Hepatocyte (in vitro differentiated cells): Measurements from ENCODE around the gene TBC1D4. TPM values are rescaled to one million over a fixed set of nuclear protein-coding genes. Genes with fewer than 3 reads are reported as not detected.

Experiments
- DNase-seq: peaks from one replicate; pipeline ENCODE4 v3.0.0-alpha.2; 2016; ENCODE audit warnings: low spot score
- H2AFZ ChIP-seq: fragments of 200-600 bp; sonication (generic); 2 replicates; pipeline ENCODE4 v1.6.0; 2016; ENCODE audit warnings: antibody characterized with exemption, mild to moderate bottlenecking
- H3K27ac ChIP-seq: fragments of 200-600 bp; sonication (generic); 2 replicates; pipeline ENCODE4 v1.5.1; 2016; ENCODE audit warnings: mild to moderate bottlenecking
- H3K27me3 ChIP-seq: fragments of 200-600 bp; sonication (generic); 2 replicates; pipeline ENCODE4 v1.6.1; 2016
- H3K36me3 ChIP-seq: fragments of 200-600 bp; sonication (generic); replicated peaks from 2 replicates; pipeline ENCODE4 v1.5.1; 2016; ENCODE audit warnings: low read depth; ENCODE audit not compliant: insufficient read depth
- H3K4me1 ChIP-seq: fragments of 200-600 bp; sonication (generic); 2 replicates; pipeline ENCODE4 v1.5.1; 2016; ENCODE audit warnings: mild to moderate bottlenecking, moderate library complexity; ENCODE audit not compliant: insufficient read depth
- H3K4me2 ChIP-seq: fragments of 200-600 bp; sonication (generic); 2 replicates; pipeline ENCODE4 v1.6.0; 2016
- H3K4me3 ChIP-seq: fragments of 200-600 bp; sonication (generic); 2 replicates; pipeline ENCODE4 v1.5.1; 2016; ENCODE audit warnings: mild to moderate bottlenecking
- H3K79me2 ChIP-seq: fragments of 200-600 bp; sonication (generic); 2 replicates; pipeline ENCODE4 v1.6.0; 2017; ENCODE audit warnings: mild to moderate bottlenecking
- H3K9me2 ChIP-seq: fragments of 200-600 bp; sonication (generic); replicated peaks from 2 replicates; pipeline ENCODE4 v1.6.0; 2017; ENCODE audit warnings: mild to moderate bottlenecking; ENCODE audit not compliant: insufficient read depth
- H3K9me3 ChIP-seq: fragments of 200-600 bp; sonication (generic); 2 replicates; pipeline ENCODE4 v1.5.1; 2016; ENCODE audit warnings: low read depth, mild to moderate bottlenecking
- H4K20me1 ChIP-seq: fragments of 200-600 bp; sonication (generic); 2 replicates; pipeline ENCODE4 v1.6.0; 2016; ENCODE audit warnings: mild to moderate bottlenecking; ENCODE audit not compliant: insufficient read depth, poor library complexity, severe bottlenecking
- EZH2 ChIP-seq: fragments of 200-600 bp; sonication (generic); IDR thresholded peaks from 2 replicates; pipeline ENCODE4 v1.6.1; 2016; ENCODE audit warnings: antibody characterized with exemption, mild to moderate bottlenecking, borderline replicate concordance
- EZH2phosphoT487 ChIP-seq: fragments of 200-600 bp; sonication (generic); IDR thresholded peaks from one replicate; pipeline ENCODE4 v1.6.1; 2018; ENCODE audit warnings: antibody characterized with exemption, mild to moderate bottlenecking, low read depth, moderate library complexity; ENCODE audit not compliant: unreplicated experiment, severe bottlenecking
- WGBS: methylation state at CpG from one replicate; pipeline ENCODE4 v1.1.6; 2016; ENCODE audit warnings: low lambda C conversion rate; ENCODE audit errors: missing lambda C conversion rate; 5-methylcytosine and 5-hydroxymethylcytosine counted together
- polyA plus RNA-seq: library from polyadenylated mRNA; unstranded; fragments of >200 nt; fragmentation: Nextera tagmentation; extraction: Ambion mirVana; gene quantifications from 2 replicates; pipeline ENCODE4 v1.2.1, GENCODE V29; 2016
- total RNA-seq: library from RNA; depleted of rRNA; stranded (reverse); fragments of >200 nt; gene quantifications from 2 replicates; pipeline ENCODE4 v1.2.3, GENCODE V29; 2014
- TF ChIP-seq, protein P1 (sequence below): fragments of 200-600 bp; sonication (generic); IDR thresholded peaks from 2 replicates; pipeline ENCODE4 v1.5.1; 2016; ENCODE audit warnings: antibody characterized with exemption, mild to moderate bottlenecking; ENCODE audit not compliant: poor library complexity

Gene TBC1D4
- total and polyA plus RNA-seq, 2 experiments from 2014 or later, result 7.6 to 17.1 TPM

DNA sequence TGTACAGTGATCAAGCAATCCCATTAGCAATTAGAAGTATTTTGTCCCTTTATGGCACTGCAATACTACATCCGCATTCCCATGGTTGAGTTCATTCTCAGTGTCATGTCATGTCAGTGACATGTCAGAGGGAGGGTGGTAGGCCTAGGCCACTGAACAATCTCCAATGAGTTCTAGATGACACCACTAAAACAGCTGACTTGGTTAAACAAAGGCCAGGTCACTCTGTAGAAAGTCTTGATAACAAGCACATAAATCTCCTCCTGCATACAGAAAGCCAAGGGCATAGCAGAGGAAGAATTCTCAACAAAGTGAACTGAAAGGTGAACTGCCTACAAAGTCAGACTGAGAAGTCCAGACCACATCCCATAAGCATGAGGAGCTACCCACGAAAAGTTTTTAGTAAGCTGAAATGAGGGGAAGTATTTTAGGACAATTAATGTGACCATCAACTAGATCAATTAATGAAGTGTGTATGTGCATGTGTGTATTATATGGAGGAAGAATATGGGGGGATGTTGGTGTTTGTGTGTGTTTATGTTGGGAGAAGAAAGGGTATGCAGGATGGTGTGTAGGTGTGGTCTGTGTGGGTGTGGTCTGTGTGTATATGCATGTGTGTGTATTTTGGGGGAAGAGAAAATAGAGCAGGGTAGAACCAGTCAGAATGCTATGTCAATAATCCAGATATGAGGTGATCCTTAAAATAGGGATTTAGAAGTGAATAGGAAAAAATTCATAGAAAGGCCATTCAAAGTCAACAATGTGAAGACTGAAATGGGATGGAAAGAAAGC lies 67.7 kb downstream of the TBC1D4 start:
- no peak overlapping the region for H3K4me2 ChIP-seq
- H4K20me1 ChIP-seq, result no peaks in the 10 kb centered on the region
- no peaks in the 10 kb centered on the region for H3K9me2 ChIP-seq
- H3K4me1 ChIP-seq, result peaks cover 9% of the 10 kb centered on the region
- H3K27ac ChIP-seq, result no peak overlapping the region
- no peaks in the 10 kb centered on the region for H3K9me3 ChIP-seq
- H3K79me2 ChIP-seq, result peaks cover 5% of the 10 kb centered on the region
- TF ChIP-seq EZH2 (no peak), EZH2phosphoT487 (no peak)
- TF ChIP-seq, protein P1, sequence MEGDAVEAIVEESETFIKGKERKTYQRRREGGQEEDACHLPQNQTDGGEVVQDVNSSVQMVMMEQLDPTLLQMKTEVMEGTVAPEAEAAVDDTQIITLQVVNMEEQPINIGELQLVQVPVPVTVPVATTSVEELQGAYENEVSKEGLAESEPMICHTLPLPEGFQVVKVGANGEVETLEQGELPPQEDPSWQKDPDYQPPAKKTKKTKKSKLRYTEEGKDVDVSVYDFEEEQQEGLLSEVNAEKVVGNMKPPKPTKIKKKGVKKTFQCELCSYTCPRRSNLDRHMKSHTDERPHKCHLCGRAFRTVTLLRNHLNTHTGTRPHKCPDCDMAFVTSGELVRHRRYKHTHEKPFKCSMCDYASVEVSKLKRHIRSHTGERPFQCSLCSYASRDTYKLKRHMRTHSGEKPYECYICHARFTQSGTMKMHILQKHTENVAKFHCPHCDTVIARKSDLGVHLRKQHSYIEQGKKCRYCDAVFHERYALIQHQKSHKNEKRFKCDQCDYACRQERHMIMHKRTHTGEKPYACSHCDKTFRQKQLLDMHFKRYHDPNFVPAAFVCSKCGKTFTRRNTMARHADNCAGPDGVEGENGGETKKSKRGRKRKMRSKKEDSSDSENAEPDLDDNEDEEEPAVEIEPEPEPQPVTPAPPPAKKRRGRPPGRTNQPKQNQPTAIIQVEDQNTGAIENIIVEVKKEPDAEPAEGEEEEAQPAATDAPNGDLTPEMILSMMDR, result no peak
- H2AFZ ChIP-seq, result no peak overlapping the region
- DNase-seq, result peak; percentile 18
- H3K36me3 ChIP-seq, result no peaks in the 10 kb centered on the region
- WGBS, result 92% methylated on average over 2 of the region's 2 CpGs
- no peaks in the 10 kb centered on the region for H3K27me3 ChIP-seq
- no peak overlapping the region for H3K4me3 ChIP-seq

DNA sequence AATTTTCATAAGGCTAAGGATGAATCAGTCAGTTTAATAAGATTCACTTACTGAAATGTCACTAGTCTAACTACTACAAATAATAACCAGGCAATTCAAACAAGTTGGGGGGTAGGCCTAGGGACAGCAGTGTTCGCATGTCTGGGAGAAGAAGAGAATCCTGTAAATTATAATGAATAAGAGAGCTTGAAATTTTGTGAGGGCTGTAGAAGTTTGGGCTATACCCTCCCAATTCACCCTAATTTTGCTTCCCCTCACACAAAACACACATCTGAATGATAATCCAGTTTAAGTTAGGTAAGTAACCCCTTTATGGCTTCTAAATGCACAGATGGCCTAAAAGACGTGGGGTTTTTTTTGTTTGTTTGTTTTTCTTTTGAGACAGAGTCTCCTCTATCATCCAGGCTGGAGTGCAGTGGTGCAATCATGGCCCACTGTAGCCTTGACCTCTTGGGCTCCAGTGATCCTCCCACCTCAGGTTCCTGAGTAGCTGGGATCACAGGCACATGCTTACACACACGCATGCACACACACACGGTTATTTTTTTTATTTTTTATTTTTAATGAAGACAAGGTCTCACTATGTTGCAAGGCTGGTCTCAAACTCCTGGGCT lies 69.9 kb downstream of the TBC1D4 start:
- no peaks in the 10 kb centered on the region for H4K20me1 ChIP-seq
- no peaks in the 10 kb centered on the region for H3K9me2 ChIP-seq
- H3K27ac ChIP-seq, result no peak overlapping the region
- 84% methylated on average over 4 of the region's 4 CpGs for WGBS
- H3K79me2 ChIP-seq, result peaks cover 8% of the 10 kb centered on the region
- H3K27me3 ChIP-seq, result no peaks in the 10 kb centered on the region
- TF ChIP-seq, protein P1, result no peak
- TF ChIP-seq EZH2phosphoT487 (no peak), EZH2 (no peak)
- H3K4me3 ChIP-seq, result no peak overlapping the region
- peaks cover 9% of the 10 kb centered on the region for H3K4me1 ChIP-seq
- no peaks in the 10 kb centered on the region for H3K36me3 ChIP-seq
- no peaks in the 10 kb centered on the region for H3K9me3 ChIP-seq
- DNase-seq, result no peak
- no peak overlapping the region for H2AFZ ChIP-seq
- H3K4me2 ChIP-seq, result no peak overlapping the region

DNA sequence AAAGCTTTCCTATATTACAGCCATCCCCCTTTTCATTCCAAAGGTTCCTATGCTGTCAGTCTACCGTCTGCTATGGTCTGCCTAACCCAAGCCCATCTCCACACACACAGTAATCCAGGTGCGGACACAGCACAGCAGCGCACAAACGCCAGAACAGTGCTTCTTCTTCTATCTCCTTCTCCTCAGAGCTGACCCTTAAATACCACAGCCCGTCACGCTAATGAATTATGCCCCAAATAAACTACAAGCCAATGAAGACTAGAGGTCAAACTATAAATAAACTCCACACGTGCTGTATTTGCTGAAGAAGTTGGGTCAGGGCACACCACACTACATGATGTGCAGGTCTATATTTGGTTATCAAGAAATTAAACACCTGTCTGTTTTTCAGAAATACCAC lies 71.8 kb downstream of the TBC1D4 start:
- Histone ChIP-seq H3K9me2 (no peaks in the 10 kb centered on the region), H4K20me1 (no peaks in the 10 kb centered on the region), H3K4me2 (no peak overlapping the region), H3K27ac (no peak overlapping the region), H3K9me3 (no peaks in the 10 kb centered on the region), H3K36me3 (no peaks in the 10 kb centered on the region), H2AFZ (no peak overlapping the region), H3K4me1 (peaks cover under 1% of the 10 kb centered on the region), H3K79me2 (peaks cover 8% of the 10 kb centered on the region), H3K4me3 (no peak overlapping the region), H3K27me3 (no peaks in the 10 kb centered on the region)
- TF ChIP-seq EZH2 (no peak), EZH2phosphoT487 (no peak)
- TF ChIP-seq, protein P1, result no peak
- DNase-seq, result no peak
- 86% methylated on average over 7 of the region's 7 CpGs for WGBS
